ENCODE data around the gene ATOH8. TPM values are rescaled to one million over a fixed set of nuclear protein-coding genes. Genes with fewer than 3 reads are reported as not detected.

Gene ATOH8
- total RNA-seq, 1 experiment from 2014 or later = 0.20 TPM

GRCh38 chr2:85707304-85707703 lies 46.5 kb upstream of the ATOH8 start:
- peaks cover 3% of the 10 kb centered on the region; the same call in 1 of the 2 replicates for H3K27me3 ChIP-seq (ENCODE audit: insufficient read depth, low read length)
- H2BK120ac ChIP-seq (ENCODE audit: low read depth, low read length, poor library complexity, severe bottlenecking) = no peak overlapping the region
- no peak overlapping the region for H3K56ac ChIP-seq (ENCODE audit: insufficient read length, low read depth, low read length)
- no CpG with 5 or more reads among the region's 10 CpGs for WGBS (ENCODE audit: extremely low coverage, insufficient read length, low lambda C conversion rate)
- H2BK20ac ChIP-seq (ENCODE audit: low read depth, low read length, poor library complexity, severe bottlenecking) = no peak overlapping the region
- H3K9me3 Mint-ChIP-seq = no peaks in the 10 kb centered on the region; a peak in 1 of 5 replicates
- H3K4ac ChIP-seq (ENCODE audit: low read depth, low read length) = no peak overlapping the region
- peaks cover 21% of the 10 kb centered on the region for H3K27me3 Mint-ChIP-seq (ENCODE audit: low read depth)
- no peak overlapping the region for H3K18ac ChIP-seq (ENCODE audit: insufficient read length, low read depth, low read length)
- no peaks in the 10 kb centered on the region for H3K23me2 ChIP-seq (ENCODE audit: insufficient read length, low read depth, low read length, poor library complexity, severe bottlenecking)
- no peak overlapping the region for H2AK5ac ChIP-seq (ENCODE audit: insufficient read length, low read length)
- no peak overlapping the region for H2BK15ac ChIP-seq (ENCODE audit: low read depth, low read length)
- H3K27ac ChIP-seq (ENCODE audit: insufficient read length, low read depth, low read length) = no peak overlapping the region
- no peaks in the 10 kb centered on the region for H3K9me3 ChIP-seq (ENCODE audit: control insufficient read depth, low read depth, low read length)
- no peak overlapping the region for H3K27ac Mint-ChIP-seq
- H4K20me1 ChIP-seq (ENCODE audit: control insufficient read depth, insufficient read depth, insufficient read length) = no peaks in the 10 kb centered on the region
- H4K5ac ChIP-seq (ENCODE audit: insufficient read length, low read depth, low read length) = no peak overlapping the region
- H3K4me1 Mint-ChIP-seq = peaks cover 11 to 14% of the 10 kb centered on the region in 2 experiments
- H2BK12ac ChIP-seq (ENCODE audit: insufficient read length, low read depth, low read length) = no peak overlapping the region
- H2BK5ac ChIP-seq (ENCODE audit: insufficient read length, low read length) = no peak overlapping the region
- TF ChIP-seq, protein P1, sequence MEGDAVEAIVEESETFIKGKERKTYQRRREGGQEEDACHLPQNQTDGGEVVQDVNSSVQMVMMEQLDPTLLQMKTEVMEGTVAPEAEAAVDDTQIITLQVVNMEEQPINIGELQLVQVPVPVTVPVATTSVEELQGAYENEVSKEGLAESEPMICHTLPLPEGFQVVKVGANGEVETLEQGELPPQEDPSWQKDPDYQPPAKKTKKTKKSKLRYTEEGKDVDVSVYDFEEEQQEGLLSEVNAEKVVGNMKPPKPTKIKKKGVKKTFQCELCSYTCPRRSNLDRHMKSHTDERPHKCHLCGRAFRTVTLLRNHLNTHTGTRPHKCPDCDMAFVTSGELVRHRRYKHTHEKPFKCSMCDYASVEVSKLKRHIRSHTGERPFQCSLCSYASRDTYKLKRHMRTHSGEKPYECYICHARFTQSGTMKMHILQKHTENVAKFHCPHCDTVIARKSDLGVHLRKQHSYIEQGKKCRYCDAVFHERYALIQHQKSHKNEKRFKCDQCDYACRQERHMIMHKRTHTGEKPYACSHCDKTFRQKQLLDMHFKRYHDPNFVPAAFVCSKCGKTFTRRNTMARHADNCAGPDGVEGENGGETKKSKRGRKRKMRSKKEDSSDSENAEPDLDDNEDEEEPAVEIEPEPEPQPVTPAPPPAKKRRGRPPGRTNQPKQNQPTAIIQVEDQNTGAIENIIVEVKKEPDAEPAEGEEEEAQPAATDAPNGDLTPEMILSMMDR (conservative IDR thresholded peaks at IDR 0.05) = peak; percentile 91
- no peak overlapping the region for H3K4me2 ChIP-seq (ENCODE audit: insufficient read depth, insufficient read length, low read length)
- H3K14ac ChIP-seq (ENCODE audit: insufficient read depth, low read length) = no peak overlapping the region
- no peak overlapping the region for H3K9ac ChIP-seq (ENCODE audit: extremely low read depth, insufficient read length, low read length)
- H3K4me3 Mint-ChIP-seq = no peak overlapping the region
- no peak overlapping the region for H2AFZ ChIP-seq (ENCODE audit: low read length)
- no peak overlapping the region for H4K8ac ChIP-seq (replicated peaks; ENCODE audit: insufficient read length, low read depth, low read length)
- no peak overlapping the region for H3T11ph ChIP-seq (ENCODE audit: low read length)
- H3K23ac ChIP-seq (ENCODE audit: insufficient read length, low read depth, low read length) = no peak overlapping the region
- H3K36me3 Mint-ChIP-seq (ENCODE audit: insufficient read depth in 1 of 3, low read depth in 3 of 3) = no peaks in the 10 kb centered on the region
- H3K4me1 ChIP-seq (ENCODE audit: insufficient read depth, low read length) = no peaks in the 10 kb centered on the region; the same call in 1 of the 2 replicates
- H4K91ac ChIP-seq (ENCODE audit: insufficient read length, low read depth, low read length) = no peak overlapping the region
- peak; percentile 58 for DNase-seq
- no peaks in the 10 kb centered on the region for H3K79me1 ChIP-seq (ENCODE audit: insufficient read depth, low read depth, low read length, poor library complexity, severe bottlenecking)
- H3K79me2 ChIP-seq (ENCODE audit: insufficient read depth, low read length) = no peaks in the 10 kb centered on the region
